Measurements from ENCODE around the gene RBM22.
A peak's percentile ranks its signal among the peaks of the same experiment; 100 is the strongest.

RBM22 gene

DNA sequence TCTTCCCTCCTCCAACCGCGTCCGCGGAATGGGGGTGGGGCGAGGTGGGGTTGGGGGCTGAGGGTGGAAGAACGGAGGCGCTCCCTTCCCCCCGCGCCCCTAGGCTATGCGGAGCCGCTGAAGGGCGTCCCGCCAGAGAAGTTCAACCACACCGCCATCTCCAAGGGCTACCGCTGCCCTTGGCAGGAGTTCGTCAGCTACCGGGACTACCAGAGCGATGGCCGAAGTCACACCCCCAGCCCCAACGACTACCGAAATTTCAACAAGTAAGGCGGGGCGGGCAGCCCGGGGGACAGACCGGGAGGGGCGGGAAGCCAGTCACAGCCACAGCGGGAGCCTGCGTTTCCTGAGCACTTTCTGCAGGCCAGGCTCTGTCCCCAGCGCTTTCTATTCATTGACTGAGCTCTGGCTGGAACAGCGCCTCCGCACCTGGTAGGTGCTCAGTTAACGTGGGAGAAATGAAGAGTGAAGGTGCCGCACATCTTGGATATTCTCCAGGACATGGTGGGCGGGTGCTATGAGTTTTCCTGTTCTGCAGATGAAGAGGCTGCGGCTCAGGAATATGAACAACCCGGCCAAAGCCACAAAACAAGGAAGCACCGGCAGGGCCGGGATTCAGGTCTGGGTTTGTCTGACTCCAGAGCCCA, 28.5 kb downstream of the RBM22 start:
- DNase-seq (ENCODE audit: low read depth in 2 of 2): no peak

- DNase-seq (ENCODE audit: low read depth in 2 of 2): no peak
Measured at GRCh38 chr5:150671509-150672236, 29.2 kb downstream of the RBM22 start.

- DNase-seq (ENCODE audit: low read depth in 2 of 2): no peak
Measured at GRCh38 chr5:150670948-150671310, 29.9 kb downstream of the RBM22 start.

DNA sequence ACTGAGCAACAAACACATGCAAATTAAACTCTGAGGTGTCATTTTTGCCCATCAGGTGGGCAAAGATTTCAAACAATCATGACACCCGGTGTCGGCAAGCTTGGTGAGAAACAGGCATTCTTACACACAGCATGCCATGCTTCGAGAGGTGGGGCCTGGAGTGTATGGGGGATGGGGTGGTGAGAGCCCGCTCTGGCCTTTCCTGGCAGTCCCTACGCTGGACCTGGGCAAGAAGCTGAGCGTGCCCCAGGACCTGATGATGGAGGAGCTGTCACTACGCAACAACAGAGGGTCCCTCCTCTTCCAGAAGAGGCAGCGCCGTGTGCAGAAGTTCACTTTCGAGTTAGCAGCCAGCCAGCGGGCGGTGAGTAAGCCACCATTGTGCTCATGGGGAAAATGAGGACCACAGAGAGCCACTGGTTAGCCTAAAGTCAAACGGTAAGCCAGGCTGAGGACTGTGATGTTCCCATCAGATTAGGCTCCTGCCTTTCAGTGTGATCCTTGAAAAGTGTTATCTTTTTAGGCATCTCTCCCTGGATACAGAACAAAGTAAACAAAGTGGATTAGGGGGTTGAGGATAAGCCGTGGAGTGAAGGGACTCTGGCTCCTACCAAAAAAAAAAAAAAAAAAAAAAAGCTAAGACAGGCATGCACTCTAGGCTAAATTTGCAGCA, 30.5 kb downstream of the RBM22 start:
- DNase-seq (ENCODE audit: low read depth in 2 of 2): no peak

GRCh38 chr5:150665044-150665443, 35.8 kb downstream of the RBM22 start:
- no peak for DNase-seq (ENCODE audit: low read depth in 2 of 2)

DNA sequence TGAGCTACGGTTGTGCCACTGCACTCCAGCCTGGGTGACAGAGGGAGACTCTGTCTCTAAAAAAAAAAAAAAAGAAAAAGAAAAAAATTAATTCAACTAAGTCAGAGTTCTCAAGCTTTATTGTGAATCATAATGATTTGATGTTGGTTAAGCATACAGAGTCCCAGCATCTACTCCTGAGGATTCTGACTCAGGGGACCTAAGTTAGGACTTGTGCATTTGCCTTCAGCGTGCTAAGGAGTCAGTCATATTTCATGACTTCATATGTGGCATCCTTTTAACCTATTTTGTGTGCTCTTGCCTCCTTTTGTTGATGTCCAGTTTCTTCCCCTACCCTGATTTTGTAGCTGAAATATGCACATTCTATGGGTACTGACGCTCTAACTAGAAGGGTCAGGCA, 36.9 kb downstream of the RBM22 start:
- no peak for DNase-seq (ENCODE audit: low read depth in 2 of 2)

DNA sequence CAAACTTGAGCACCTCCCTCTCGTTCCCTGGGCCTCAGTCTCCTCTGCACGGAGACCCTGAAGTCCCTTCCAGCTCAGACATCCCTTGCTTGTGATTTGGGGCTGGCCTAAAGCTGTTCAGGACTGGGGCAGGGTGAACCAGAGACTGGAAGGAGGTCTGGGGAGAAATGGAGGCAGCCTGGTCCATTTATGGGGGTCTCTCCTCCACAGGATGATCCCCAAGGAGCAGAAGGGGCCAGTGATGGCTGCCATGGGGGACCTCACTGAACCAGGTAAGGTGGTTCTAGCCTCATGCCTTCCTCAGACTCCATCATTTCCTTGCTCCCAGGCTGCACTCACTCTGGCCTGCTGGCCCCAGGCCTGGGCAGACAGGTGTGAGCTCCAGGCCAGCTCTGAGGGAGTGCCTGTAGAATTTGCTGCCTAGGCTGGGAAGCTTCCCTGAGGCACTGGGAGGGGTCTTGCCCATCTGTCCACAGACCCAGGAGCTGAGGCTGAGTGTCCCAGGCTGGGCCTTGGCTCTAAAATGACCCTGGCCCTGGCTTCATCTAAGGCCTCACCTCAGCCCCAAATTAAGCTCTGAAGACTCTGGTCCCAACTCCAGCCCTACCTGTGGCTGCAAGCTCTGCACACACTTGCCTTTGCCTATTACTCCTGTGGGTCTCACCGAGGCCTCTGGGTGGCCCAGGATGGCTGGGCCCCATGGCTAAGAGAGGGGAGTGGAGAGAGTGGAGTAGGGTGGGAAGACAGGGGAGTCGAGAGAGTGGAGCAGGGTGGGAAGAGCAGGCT, 37.9 kb downstream of the RBM22 start:
- DNase-seq (ENCODE audit: low read depth in 2 of 2): no peak

DNA sequence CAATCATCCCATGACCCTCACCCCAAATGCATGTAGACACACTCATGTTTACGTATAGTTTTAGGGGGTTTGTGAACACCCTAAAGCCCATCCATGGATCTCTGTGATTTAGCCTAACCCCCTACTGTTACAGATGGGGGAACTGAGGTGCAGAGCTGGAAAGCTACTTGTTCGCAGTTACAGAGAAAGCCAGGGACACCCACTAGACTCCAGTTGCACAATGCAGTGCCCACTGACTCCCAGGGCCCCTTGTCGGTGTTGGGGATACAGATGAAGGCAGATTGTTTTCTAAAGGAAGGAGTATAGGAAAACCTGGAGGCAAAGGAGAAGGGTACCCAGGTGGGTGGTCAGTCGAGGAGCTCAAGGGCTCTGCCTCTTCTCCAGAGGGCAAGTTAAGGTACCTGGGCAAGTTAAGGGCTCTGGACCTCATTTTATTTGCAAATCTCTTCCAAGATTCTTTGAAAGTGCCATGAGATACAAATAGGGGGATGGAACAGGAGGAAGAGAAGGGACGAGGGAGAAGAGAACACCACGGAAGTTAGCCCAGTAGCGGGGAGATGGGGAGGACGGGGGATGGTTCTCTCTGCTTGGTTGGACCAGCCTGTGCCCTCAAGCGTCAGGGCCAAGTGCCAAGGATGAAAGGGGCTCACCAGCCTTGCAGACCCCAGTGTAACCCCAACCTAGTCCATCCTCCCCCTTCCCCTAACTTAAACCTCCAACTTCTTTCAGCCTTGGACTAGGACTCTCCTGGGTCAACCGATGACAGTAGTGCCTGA, 38.9 kb downstream of the RBM22 start:
- DNase-seq (ENCODE audit: low read depth in 2 of 2): no peak

DNA sequence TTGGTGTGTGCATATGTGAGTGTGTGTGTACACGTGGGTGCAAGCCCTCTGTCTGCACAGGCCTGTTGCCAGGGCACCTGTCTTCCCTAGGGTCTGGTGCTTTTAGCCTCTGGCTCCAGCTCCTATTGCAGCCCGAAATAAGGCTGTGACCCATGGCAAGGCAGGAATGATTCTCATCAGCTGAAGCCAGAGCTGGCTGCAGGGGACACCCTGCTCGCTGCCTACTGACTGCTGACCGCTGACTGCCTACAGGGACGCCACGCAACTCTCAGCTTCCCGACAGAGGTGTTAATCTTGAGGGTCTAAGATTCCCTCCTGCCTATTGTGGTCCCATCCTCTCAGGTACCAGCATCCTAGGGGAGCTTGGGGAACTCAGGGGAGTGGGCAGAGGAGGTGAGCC, 39.8 kb downstream of the RBM22 start, which contains the start of gene MYOZ3:
MYOZ3 (plus strand) TSS at position 166 of the 400 bp plus-strand sequence. CDS start 1,691 bp downstream, outside the sequence.
- no peak for DNase-seq (ENCODE audit: low read depth in 2 of 2)

GRCh38 chr5:150660108-150660831, 40.6 kb downstream of the RBM22 start:
- no peak for DNase-seq (ENCODE audit: low read depth in 2 of 2)

DNA sequence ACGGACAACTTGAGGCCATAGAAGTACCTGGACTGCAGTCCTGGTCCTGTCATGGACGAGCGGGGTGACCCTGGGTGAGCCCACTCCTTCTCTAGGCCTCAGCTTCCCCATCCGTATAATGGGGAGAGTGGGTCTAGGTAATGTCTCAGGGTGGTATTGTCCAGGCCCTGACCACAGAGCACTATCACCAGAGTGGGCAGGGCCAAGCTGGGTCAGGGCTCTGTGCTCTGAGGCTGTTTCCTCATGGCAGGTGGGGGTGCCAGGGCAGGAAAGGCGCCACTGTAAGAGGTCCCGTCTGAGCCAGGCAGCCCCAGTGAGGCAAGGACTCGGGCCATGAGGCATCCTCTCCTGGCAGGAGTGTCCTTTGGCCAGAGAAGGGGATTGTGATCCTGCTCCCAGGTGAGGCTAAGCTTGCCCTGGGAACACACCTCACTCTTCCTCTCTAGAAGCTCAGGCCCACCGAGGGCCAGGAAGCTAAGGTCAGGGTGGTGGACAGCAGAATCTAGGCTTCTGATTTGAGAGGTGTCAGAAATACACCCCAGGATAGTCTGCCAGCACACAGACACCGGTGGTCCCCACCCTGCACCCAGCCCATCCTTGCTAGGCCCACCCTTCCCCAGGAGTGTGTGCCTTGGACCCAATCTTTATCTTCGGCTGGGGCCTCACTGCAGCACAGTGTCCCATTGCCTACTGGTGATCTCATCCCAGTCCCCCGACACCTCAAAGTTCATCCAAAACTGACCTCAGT, 41.3 kb downstream of the RBM22 start:
- no peak for DNase-seq (ENCODE audit: low read depth in 2 of 2)

DNA sequence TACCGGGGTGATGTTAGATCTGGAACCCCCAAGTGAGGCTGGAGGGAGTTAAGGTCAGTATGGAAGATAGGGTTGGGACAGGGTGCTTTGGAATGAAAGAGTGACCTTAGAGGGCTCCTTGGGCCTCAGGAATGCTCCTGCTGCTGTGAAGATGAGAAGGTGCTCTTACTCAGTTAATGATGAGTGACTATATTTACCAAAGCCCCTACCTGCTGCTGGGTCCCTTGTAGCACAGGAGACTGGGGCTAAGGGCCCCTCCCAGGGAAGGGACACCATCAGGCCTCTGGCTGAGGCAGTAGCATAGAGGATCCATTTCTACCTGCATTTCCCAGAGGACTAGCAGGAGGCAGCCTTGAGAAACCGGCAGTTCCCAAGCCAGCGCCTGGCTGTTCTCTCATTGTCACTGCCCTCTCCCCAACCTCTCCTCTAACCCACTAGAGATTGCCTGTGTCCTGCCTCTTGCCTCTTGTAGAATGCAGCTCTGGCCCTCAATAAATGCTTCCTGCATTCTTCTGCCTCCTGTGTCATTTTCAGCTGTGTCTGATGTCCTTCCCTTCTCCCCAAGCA, 42.1 kb downstream of the RBM22 start:
- no peak for DNase-seq (ENCODE audit: low read depth in 2 of 2)

GRCh38 chr5:150658121-150658520, 42.7 kb downstream of the RBM22 start:
- no peak for DNase-seq (ENCODE audit: low read depth in 2 of 2)

DNA sequence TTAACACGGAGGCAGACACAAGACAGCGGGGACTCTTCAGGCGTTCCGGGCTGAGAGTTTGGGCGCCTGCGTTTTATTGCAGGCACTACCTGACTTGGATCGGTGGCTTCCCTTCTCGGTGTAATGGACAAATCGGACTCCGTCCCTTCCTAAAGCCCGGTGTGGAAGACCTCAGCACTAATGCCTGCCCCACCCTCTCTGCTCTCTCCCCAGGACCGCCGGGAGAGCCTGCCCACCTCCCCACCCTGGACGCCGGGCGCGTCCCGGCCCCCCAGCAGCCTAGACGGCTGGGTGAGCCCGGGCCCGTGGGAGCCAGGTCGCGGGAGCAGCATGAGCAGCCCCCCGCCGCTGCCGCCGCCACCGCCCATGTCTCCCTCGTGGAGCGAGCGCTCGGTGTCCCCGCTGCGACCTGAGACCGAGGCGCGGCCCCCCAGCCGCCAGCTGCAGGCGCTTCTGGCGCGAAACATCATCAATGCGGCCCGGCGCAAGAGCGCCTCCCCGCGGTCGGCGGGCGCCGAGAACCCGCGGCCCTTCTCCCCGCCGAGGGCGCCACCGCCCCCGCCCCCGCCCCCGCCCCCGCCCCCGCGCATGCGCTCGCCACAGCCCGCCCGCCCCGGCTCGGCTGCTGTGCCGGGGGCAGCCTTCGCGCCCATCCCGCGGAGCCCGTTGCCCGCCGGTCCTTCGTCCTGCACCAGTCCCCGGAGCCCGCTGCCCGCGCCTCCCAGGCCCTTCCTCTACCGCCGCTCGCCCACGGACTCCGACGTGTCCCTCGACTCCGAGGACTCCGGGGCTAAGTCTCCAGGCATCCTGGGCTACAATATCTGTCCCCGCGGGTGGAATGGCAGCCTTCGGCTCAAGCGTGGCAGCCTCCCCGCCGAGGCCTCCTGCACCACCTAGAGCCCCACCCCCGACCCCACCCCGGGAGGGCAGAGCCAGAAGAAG, 44.4 kb downstream of the RBM22 start:
- DNase-seq (ENCODE audit: low read depth in 2 of 2): peak; percentile 62 to 66

- no peak for DNase-seq (ENCODE audit: low read depth in 2 of 2)
Measured at GRCh38 chr5:150655221-150655620, 45.6 kb downstream of the RBM22 start.

DNA sequence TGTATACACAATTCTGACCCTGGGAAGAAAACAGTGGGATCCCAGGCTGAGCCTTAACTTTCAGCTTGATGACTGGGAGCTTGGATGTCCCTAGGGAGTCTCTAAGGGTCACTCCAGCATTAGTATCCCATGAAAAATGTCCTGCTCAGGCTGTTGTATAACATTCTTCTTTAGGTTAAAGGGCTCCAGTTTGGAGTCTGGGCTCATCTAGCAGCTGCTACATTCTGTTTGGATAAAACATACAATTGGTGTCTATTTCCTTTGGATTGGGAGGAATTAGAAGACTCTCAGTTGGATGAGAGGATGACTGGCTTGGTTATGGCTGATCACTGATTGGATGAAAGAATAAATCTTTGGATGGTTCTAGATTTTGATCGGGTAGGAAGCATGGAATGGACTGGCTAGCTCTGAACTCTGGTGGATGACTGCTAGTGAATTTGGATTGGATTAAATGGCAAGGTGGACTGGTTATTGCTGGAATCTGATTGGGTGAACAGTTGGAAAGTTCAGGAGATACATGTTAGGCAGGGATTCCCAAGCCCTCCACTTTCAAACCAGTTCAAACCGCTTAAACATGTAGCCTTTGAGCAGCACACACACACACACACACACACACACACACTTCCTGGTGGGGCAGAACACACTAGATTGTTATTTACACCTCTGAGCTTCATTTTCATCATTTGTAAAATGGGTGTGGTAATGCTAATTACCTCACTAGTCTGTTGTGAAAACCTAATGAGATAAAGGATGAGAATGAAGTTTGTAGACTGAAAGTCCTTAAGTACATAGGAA, 46.9 kb downstream of the RBM22 start:
- no peak for DNase-seq (ENCODE audit: low read depth in 2 of 2)

GRCh38 chr5:150653145-150653761, 47.6 kb downstream of the RBM22 start:
- DNase-seq (ENCODE audit: low read depth in 2 of 2): no peak
